ENCODE results near the gene ARHGEF16.

Gene ARHGEF16

DNA sequence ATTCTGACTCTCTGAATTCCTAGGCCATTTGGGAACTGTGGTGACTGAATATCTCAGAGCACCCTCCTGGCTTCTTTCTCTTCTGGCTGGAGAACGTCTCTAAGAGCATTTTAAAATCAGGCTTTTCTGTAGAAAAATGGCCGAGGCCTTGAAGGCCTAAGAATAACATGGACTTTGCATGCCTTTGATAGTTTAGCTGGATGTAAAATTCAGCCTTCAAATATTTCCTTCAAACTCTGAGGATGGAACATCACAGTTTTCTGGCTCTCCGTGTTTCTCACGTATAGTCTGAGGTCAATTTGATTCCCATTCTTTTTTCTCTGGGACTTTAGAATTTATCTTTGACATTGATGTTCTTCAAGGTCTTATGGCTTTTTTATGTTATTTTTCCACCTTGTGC, 34.0 kb downstream of the ARHGEF16 start:
- H3K4me3 ChIP-seq, result no peak overlapping the region
- 0 out of 2 replicates have a peak, but pooled peaks cover 6% of the 10 kb centered on the region for H3K27me3 ChIP-seq (ENCODE audit: low read depth)
- peaks cover 6% of the 10 kb centered on the region; the same call in 1 of the 2 replicates for H3K9me3 ChIP-seq
- in situ Hi-C loops (cut with MboI; ENCODE audit: low sequenced_read_pairs), result no loop called here
- no peaks in the 10 kb centered on the region for H3K4me1 ChIP-seq
- DNase-seq (ENCODE audit: low spot score in 2 of 2), result no peak
- no peaks in the 10 kb centered on the region for H3K36me3 ChIP-seq (replicated peaks)

DNA sequence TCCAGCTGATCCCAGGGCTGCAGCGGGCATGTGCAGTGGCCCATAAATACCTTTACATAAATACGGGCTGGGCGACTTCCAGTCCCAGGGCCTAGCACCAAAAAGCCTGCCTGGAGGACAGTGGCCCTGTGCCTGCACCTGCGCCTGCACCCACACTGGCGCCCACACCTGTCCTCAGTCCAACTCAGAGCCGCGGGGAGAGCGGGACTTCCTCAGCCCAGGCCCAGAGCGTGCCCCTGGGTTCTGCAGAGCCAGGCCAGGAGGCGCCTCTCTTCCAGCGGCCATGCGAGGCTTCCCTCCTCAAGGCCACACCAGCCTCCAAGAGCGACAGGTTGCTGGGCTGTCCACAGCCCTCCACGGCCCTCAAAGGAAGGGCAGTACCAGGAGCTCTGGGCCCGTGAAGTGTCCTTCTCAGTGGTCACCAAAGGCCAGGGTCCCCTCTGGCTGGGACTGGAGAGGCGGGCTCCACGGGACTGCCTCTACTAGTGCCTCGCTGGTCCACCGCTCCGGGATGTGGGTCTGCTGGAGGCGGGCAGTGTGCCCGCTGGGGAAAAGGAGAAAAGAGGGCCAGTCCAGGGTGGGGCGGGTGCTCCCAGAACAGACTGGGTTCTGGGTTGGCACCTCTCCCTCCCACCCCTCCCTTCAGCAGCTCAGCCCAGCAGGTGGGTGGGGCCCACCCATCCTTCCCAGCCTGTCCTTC, 35.7 kb downstream of the ARHGEF16 start:
- no peaks in the 10 kb centered on the region for H3K4me1 ChIP-seq
- in situ Hi-C loops (cut with MboI; ENCODE audit: low sequenced_read_pairs), result no loop called here

DNA sequence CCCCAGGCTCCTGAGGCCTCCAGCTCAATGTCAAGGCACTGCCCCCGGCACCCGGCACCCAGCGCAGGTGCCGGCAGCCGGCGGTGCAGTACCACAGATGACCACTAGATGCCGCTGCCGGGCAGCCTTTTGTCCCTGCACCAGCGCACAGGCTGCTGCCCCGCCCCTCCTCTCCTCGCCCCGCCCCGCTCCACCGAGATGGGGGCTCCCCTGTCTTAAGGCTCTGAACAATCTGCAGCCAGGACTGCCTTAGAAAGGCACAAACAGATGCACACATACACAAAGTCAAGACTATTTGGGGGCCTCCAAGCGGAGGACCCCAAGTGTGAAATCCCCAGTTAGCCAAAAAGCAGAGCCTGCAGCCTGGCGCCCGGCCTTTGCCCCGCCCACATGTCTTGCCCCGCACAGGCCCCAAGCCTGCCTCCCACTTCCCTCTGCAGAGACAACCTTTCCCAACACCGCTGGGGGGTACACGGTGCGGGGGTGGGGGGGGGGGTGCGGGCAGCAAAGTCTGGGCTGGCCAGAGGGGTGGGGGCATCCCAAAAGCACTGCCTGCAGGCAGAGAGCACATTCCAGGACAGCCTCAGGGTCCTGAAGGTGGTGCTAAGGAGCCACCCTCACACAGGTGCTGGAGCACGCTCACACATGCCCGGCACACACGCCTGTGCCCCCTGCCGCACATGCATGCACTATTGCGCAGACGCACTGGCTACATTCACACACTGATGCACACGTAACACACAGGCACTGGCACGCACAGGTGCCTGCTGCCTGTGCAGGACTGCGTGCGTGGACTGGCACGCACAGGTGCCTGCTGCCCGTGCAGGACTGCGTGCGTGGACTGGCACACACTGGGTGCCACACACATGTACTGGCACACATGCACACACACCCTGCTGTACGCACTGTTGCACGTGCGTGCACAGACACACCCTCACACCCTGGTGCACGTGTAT, 37.1 kb downstream of the ARHGEF16 start:
- Histone ChIP-seq H3K27me3 (ENCODE audit: low read depth) (0 out of 2 replicates have a peak, but pooled peaks cover 2% of the 10 kb centered on the region), H3K9me3 (peaks cover 6% of the 10 kb centered on the region; the same call in 1 of the 2 replicates), H3K36me3 (replicated peaks) (no peaks in the 10 kb centered on the region), H3K4me3 (peak overlapping the region; percentile 10; the same call in 1 of the 2 replicates), H3K4me1 (no peaks in the 10 kb centered on the region)
- in situ Hi-C loops (cut with MboI; ENCODE audit: low sequenced_read_pairs), result no loop called here
- DNase-seq (ENCODE audit: low spot score in 2 of 2), result peak; percentile 27 to 89

More for the DNA sequence above, 35.7 kb downstream of the ARHGEF16 start:
- Histone ChIP-seq H3K36me3 (replicated peaks) (no peaks in the 10 kb centered on the region), H3K27me3 (ENCODE audit: low read depth) (0 out of 2 replicates have a peak, but pooled peaks cover 6% of the 10 kb centered on the region), H3K9me3 (peaks cover 6% of the 10 kb centered on the region; the same call in 1 of the 2 replicates), H3K4me3 (no peak overlapping the region)
- DNase-seq (ENCODE audit: low spot score in 2 of 2), result no peak

DNA sequence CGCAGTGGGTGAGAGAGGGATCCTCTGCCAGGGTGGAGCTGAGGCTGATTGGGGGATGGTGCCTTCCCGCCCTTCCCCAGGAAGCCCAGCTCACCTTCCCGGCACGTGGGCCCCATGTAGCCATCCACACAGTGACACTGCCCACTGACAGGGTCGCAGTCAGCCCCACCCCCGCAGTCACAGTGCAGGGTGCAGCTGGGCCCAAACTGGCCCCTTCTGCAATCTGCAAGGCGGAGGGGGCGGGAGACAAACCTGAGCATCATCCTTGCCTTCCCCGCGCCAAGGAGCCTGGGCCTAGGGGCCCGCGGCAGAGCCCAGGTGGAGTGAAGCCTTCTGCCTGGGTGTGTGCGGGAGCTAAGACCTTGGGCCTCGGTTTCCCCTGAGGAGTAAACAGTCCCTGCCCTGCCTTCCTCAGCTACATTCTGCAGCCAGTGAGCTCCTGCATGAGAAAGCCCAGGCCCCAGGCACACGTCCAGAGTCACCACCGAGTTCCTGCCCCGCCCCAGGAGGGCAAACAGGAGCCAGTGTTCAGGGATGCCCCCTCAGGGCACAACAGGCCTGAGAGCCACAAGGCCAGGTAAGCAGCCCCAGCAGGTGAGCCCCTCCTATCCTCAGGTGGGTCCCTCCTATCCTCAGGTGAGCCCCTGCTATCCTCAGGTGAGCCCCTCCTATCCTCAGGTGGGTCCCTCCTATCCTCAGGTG, 38.2 kb downstream of the ARHGEF16 start:
- H3K4me3 ChIP-seq, result no peak overlapping the region
- H3K27me3 ChIP-seq (ENCODE audit: low read depth), result no peaks in the 10 kb centered on the region
- H3K36me3 ChIP-seq (replicated peaks), result no peaks in the 10 kb centered on the region
- no peak for DNase-seq (ENCODE audit: low spot score in 2 of 2)
- H3K4me1 ChIP-seq, result no peaks in the 10 kb centered on the region
- peaks cover 6% of the 10 kb centered on the region; the same call in 1 of the 2 replicates for H3K9me3 ChIP-seq
- in situ Hi-C loops (cut with MboI; ENCODE audit: low sequenced_read_pairs), result no loop called here

DNA sequence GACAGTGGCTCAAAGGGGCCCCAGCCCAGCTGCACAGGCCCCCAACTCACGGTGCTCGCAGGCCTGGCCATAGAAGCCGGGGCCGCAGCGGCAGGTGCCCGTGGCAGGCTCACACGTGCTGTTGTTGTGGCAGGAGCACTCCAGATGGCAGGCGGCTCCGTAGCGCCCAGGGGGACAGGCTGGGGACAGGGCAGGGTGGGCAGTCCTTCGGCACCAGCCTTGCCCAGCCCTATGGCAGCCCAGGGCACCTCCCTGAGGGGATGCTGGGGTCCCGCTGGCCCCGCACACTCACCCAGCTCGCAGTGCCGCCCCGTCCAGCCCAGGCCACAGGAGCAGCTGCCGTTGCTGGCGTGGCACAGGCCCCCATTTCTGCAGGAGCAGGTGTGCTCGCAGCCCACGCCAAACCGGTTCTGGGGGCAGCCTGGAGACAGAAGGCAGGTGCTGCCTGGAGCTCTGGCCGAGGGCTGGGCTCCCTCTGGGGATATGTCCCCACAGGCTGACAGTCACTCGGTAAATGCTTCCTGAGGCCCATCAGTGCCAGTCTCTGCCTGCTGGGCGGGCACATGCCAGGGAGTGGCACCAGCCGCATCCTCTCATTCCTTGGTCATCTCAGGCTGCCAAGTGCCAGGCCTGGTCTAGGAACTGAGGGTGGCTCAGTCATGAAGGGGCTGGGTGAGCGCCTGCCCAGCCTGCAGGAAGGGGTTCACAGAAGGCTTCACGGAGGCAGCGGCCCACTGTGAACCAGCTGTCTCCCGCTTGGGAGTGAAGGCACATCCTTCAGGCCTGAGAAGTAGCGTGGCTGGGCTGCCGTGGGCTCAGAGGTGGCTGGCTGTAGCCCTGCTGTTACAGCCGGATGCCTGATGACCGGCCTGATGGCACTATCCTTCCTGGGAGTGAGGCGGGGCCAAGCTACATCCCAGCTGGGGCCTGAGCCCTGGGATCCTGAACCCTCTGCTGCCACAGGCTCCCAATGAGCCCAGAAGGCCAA, 40.1 kb downstream of the ARHGEF16 start:
- Histone ChIP-seq H3K27me3 (ENCODE audit: low read depth) (no peaks in the 10 kb centered on the region), H3K36me3 (replicated peaks) (no peaks in the 10 kb centered on the region), H3K4me3 (no peak overlapping the region), H3K9me3 (no peaks in the 10 kb centered on the region), H3K4me1 (no peaks in the 10 kb centered on the region)
- no peak for DNase-seq (ENCODE audit: low spot score in 2 of 2)
- in situ Hi-C loops (cut with MboI; ENCODE audit: low sequenced_read_pairs), result no loop called here

DNA sequence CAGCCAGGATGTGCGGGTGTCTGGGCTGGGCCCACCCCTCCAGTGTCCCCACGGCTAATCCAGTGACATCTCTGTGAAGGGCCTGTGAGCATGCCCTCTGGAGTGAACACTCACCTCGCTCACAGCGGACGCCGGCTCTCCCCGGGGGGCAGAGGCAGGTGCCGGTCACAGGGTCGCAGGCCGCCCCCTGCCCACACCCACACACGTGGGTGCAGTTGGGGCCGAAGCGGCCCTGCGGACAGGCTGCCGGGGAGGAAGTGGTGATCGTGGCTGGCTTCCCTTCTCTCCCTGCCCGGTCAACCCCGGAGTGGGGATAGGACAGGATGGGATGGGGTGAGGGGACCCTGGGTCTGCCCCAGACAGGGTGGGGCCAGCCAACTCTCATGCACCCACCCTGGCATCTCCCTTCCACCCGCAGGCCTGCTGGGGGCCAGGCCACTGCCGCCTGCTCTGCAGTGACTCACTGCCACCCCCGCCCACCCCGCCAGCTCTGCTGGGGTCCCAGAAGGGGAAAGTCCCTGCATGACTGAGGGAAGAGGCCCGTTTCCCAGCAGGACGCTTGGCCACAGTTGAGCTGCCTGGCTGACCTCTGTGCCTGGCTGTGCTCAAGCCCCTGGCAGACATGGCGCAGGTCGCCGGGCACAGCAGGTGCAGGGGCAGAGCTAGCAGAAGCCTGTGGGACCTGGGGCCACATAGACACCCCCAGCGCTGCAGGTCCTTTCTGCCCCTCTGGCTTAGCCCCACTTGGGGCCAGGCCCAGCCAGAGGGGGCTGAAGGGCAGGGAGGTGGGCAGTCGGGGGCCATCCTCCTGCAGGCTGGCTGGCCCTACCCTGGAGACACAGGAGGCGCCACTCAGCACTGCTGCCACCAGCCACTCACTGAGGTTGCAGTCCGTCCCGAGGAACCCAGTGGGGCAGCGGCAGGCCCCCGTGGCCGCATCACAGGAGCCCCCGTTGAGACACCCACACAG, 41.6 kb downstream of the ARHGEF16 start:
- in situ Hi-C loops (cut with MboI; ENCODE audit: low sequenced_read_pairs), result no loop called here
- DNase-seq (ENCODE audit: low spot score in 2 of 2), result no peak
- no peaks in the 10 kb centered on the region for H3K9me3 ChIP-seq
- no peaks in the 10 kb centered on the region for H3K27me3 ChIP-seq (ENCODE audit: low read depth)
- H3K4me3 ChIP-seq, result no peak overlapping the region
- no peaks in the 10 kb centered on the region for H3K4me1 ChIP-seq
- no peaks in the 10 kb centered on the region for H3K36me3 ChIP-seq (replicated peaks)

DNA sequence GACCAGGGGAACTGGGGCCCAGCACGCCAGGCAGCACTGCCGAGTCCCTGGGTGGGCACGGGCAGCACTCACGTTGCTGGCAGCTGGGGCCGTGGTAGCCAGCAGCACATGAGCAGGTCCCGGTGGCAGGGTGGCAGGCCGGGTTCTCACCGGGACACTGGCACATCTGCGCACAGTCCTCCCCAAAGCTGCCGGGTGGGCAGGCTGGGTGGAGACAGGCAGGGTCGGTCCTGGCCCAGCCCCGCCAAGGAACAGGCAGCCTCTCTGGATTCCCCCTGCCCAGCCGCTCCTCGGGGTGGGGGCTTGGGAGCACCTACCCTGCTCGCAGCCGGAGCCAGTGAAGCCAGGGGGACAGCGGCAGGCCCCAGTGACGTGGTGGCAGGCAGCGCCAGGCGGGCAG, 42.5 kb downstream of the ARHGEF16 start:
- H3K27me3 ChIP-seq (ENCODE audit: low read depth), result no peaks in the 10 kb centered on the region
- in situ Hi-C loops (cut with MboI; ENCODE audit: low sequenced_read_pairs), result no loop called here
- H3K4me1 ChIP-seq, result no peaks in the 10 kb centered on the region
- H3K36me3 ChIP-seq (replicated peaks), result no peaks in the 10 kb centered on the region
- no peak overlapping the region for H3K4me3 ChIP-seq
- no peaks in the 10 kb centered on the region for H3K9me3 ChIP-seq
- DNase-seq (ENCODE audit: low spot score in 2 of 2), result no peak

DNA sequence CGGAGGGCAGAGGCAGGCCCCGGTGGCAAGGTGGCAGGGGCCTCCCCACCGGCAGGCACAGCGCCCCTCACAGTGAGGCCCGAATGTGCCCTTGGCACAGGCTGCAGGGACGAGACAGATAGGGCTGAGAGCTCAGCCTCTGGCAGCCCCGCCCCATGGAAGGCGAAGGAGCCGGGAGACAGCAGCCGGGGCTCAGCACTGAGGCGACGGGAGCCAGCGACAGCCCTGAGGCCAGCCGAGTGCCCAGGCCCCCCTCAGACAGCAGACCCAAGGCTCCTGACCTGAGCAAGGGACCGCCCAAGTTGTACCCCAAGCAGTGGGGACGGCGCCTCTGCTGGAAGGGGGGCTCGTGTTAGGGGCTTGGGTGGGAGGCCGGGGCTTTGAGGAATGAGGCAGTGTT, 43.1 kb downstream of the ARHGEF16 start:
- Histone ChIP-seq H3K27me3 (ENCODE audit: low read depth) (no peaks in the 10 kb centered on the region), H3K4me1 (no peaks in the 10 kb centered on the region), H3K36me3 (replicated peaks) (no peaks in the 10 kb centered on the region), H3K9me3 (no peaks in the 10 kb centered on the region), H3K4me3 (no peak overlapping the region)
- in situ Hi-C loops (cut with MboI; ENCODE audit: low sequenced_read_pairs), result no loop called here
- no peak for DNase-seq (ENCODE audit: low spot score in 2 of 2)

DNA sequence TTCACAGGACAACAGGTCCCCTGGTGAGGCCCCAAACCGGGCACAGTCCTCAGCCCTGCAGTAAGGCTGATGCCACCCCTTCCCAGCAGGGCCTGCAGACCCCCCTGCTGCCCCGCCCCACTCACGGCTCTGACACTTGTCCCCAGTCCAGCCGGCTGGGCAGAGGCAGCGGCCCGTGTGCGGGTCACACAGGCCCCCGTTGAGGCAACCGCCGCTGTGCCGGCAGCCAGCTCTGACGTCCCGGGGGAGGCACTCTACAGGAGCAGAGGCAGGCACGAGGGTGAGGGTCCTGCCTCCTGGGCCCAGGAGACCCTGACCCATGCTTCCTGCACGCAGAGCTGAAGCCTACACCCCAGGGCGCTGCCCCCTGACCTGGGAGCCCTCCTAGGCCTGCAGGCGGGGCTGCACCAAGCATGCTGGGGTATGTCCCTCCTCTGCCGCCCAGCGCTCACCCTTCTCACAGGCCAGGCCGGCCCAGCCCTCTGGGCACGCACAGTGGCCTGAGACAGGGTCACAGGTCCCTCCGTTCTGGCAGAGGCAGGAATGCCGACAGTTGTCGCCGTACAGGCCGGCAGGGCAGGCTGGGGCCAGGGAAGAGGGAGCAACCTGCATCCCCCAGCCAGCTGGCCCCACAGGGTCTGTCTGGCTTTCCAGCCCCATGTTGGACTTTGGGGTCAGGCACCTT, 43.9 kb downstream of the ARHGEF16 start:
- no peak for DNase-seq (ENCODE audit: low spot score in 2 of 2)
- Histone ChIP-seq H3K9me3 (no peaks in the 10 kb centered on the region), H3K4me3 (no peak overlapping the region), H3K27me3 (ENCODE audit: low read depth) (no peaks in the 10 kb centered on the region), H3K4me1 (no peaks in the 10 kb centered on the region), H3K36me3 (replicated peaks) (no peaks in the 10 kb centered on the region)
- in situ Hi-C loops (cut with MboI; ENCODE audit: low sequenced_read_pairs), result no loop called here

DNA sequence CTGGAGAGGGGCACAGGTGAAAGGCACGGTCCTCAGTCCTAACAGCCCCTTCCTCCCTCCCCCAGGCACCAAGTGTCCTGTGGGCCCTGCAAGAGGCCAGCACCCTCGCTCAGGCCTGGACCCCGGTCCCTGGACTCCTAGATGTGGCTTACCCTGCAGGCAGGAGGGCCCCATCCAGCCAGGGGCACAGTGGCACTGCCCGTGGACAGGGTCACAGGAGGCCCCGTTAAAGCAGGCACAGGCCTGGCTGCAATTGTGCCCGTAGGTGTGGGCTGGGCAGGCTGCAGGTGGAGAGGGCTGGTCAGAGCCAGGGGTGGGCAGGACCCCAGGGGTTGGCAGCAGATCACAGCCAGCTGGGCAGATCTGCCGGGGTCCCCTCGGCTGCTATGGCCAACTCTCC, 44.5 kb downstream of the ARHGEF16 start:
- H3K4me1 ChIP-seq, result no peaks in the 10 kb centered on the region
- no peaks in the 10 kb centered on the region for H3K27me3 ChIP-seq (ENCODE audit: low read depth)
- in situ Hi-C loops (cut with MboI; ENCODE audit: low sequenced_read_pairs), result no loop called here
- no peaks in the 10 kb centered on the region for H3K9me3 ChIP-seq
- no peaks in the 10 kb centered on the region for H3K36me3 ChIP-seq (replicated peaks)
- no peak for DNase-seq (ENCODE audit: low spot score in 2 of 2)
- no peak overlapping the region for H3K4me3 ChIP-seq

DNA sequence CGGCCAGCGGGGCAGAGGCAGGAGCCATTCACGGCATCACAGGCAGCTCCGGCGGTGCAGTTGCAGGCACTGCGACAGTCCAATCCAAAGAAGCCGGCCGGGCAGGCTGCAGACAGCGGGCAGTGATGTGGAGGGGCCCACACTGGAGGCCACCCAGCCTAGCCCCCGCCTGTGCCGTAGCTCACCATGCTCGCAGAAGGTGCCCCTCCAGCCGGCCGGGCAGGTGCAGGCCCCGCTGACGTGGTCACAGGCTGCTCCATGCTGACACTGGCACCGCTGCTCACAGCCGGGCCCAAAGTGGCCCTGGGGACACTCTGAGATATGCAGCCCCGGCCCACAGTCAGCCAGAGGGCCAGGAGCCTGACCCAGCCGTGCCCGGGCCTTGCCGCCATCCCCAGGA, 45.1 kb downstream of the ARHGEF16 start:
- Histone ChIP-seq H3K4me1 (no peaks in the 10 kb centered on the region), H3K9me3 (no peaks in the 10 kb centered on the region), H3K4me3 (no peak overlapping the region), H3K36me3 (replicated peaks) (no peaks in the 10 kb centered on the region), H3K27me3 (ENCODE audit: low read depth) (no peaks in the 10 kb centered on the region)
- in situ Hi-C loops (cut with MboI; ENCODE audit: low sequenced_read_pairs), result no loop called here
- DNase-seq (ENCODE audit: low spot score in 2 of 2), result no peak

Data from HAP-1 (cell line).